Colonic mucosa (tissue), 4 donors: Measurements from ENCODE around the gene MYH7. TPM values are rescaled to one million over a fixed set of nuclear protein-coding genes. Genes with fewer than 3 reads are reported as not detected.

Experiments
- DNase-seq: peaks from one replicate; pipeline ENCODE4 v3.0.0-alpha.2; 2020
- H3K27ac ChIP-seq: fragments of 200-600 bp; one replicate; pipeline ENCODE4 v1.8.0; 2021
- H3K27me3 ChIP-seq: fragments of 200-600 bp; one replicate; pipeline ENCODE4 v1.8.0; 2021
- H3K36me3 ChIP-seq: fragments of 200-600 bp; one replicate; pipeline ENCODE4 v1.8.0; 2021
- H3K4me1 ChIP-seq: fragments of 200-600 bp; one replicate; pipeline ENCODE4 v1.8.0; 2021; ENCODE audit warnings: mild to moderate bottlenecking
- H3K4me3 ChIP-seq: fragments of 200-600 bp; one replicate; pipeline ENCODE4 v1.8.0; 2021
- H3K9ac ChIP-seq, 2 donors: one replicate each; pipeline ENCODE4 v1.7.0; 2013; ENCODE audit warnings: control low read depth in 2 of 2, low read depth in 2 of 2, low read length in 2 of 2
- H3K9me3 ChIP-seq: fragments of 200-600 bp; one replicate; pipeline ENCODE4 v1.8.0; 2021
- CTCF ChIP-seq: fragments of 200-600 bp; IDR thresholded peaks from one replicate; pipeline ENCODE4 v1.8.0; 2022; ENCODE audit warnings: antibody characterized with exemption, mild to moderate bottlenecking
- intact Hi-C: fragments of 100-400 bp; cut with DNase I; formaldehyde crosslinking; loops from one replicate; pipeline ENCODE4 v1.14.1; 2022
- total RNA-seq, 2 donors: library from RNA; stranded (reverse); fragmentation: NEBNext Ultra II Directional in 1 of 2; extraction: Animal tissue kit (Norgen Biotek cat#: 25700) in 1 of 2; gene quantifications; one replicate each; pipeline ENCODE4 v1.2.1, GENCODE V29; 2021
- donor health status: healthy.
- donor health status: DM: no; HTN: no; CAD: no.
- donor health status: DM: no; HTN: no; CAD: no.

The MYH7 gene
- total RNA-seq, 2 donors from 2014 or later: 1.2 TPM; not detected in 1

GRCh38 chr14:23385244-23385641 is 50.2 kb downstream of the MYH7 start:
- H3K9ac ChIP-seq: no peak overlapping the region
- intact Hi-C loops: no loop called here
- H3K4me3 ChIP-seq: no peak overlapping the region
- DNase-seq: no peak
- H3K27ac ChIP-seq: no peak overlapping the region
- TF ChIP-seq CTCF: no peak
- H3K4me1 ChIP-seq: no peaks in the 10 kb centered on the region
- H3K9me3 ChIP-seq: no peaks in the 10 kb centered on the region
- no peaks in the 10 kb centered on the region for H3K36me3 ChIP-seq
- H3K27me3 ChIP-seq: no peaks in the 10 kb centered on the region

- intact Hi-C loops: loop anchor here (5.0 kb wide), 2 partner anchors 57 to 117 kb away; no protein-coding TSS in a partner anchor
- TF ChIP-seq CTCF: no peak
- DNase-seq: no peak
Observed at GRCh38 chr14:23384364-23385080, 50.9 kb downstream of the MYH7 start.

GRCh38 chr14:23382731-23383440 is 52.6 kb downstream of the MYH7 start:
- Histone ChIP-seq H3K27ac (no peak overlapping the region), H3K4me3 (no peak overlapping the region), H3K9ac (no peak overlapping the region), H3K27me3 (no peaks in the 10 kb centered on the region), H3K4me1 (no peaks in the 10 kb centered on the region), H3K36me3 (no peaks in the 10 kb centered on the region), H3K9me3 (no peaks in the 10 kb centered on the region)
- no peak for TF ChIP-seq CTCF
- no peak for DNase-seq
- intact Hi-C loops: loop anchor here (5.0 kb wide), 2 partner anchors 56 to 116 kb away; no protein-coding TSS in a partner anchor

More at GRCh38 chr14:23384364-23385080, 50.9 kb downstream of the MYH7 start:
- no peak overlapping the region for H3K9ac ChIP-seq
- H3K4me3 ChIP-seq: no peak overlapping the region
- H3K27me3 ChIP-seq: no peaks in the 10 kb centered on the region
- no peaks in the 10 kb centered on the region for H3K9me3 ChIP-seq
- no peaks in the 10 kb centered on the region for H3K4me1 ChIP-seq
- H3K36me3 ChIP-seq: no peaks in the 10 kb centered on the region
- no peak overlapping the region for H3K27ac ChIP-seq

GRCh38 chr14:23382276-23382675 is 53.2 kb downstream of the MYH7 start:
- Histone ChIP-seq H3K9ac (no peak overlapping the region), H3K4me3 (no peak overlapping the region), H3K27me3 (no peaks in the 10 kb centered on the region), H3K36me3 (no peaks in the 10 kb centered on the region), H3K4me1 (no peaks in the 10 kb centered on the region), H3K27ac (no peak overlapping the region), H3K9me3 (no peaks in the 10 kb centered on the region)
- intact Hi-C loops: loop anchor here (5.0 kb wide), 2 partner anchors 55 to 115 kb away; no protein-coding TSS in a partner anchor
- TF ChIP-seq CTCF: no peak
- no peak for DNase-seq

GRCh38 chr14:23381871-23382270 is 53.6 kb downstream of the MYH7 start:
- intact Hi-C loops: loop anchor here (5.0 kb wide), 2 partner anchors 55 to 115 kb away; no protein-coding TSS in a partner anchor
- no peak for TF ChIP-seq CTCF

More at GRCh38 chr14:23381871-23382270, 53.6 kb downstream of the MYH7 start:
- Histone ChIP-seq H3K9me3 (no peaks in the 10 kb centered on the region), H3K27me3 (no peaks in the 10 kb centered on the region), H3K4me3 (no peak overlapping the region), H3K9ac (no peak overlapping the region), H3K36me3 (no peaks in the 10 kb centered on the region), H3K27ac (no peak overlapping the region), H3K4me1 (no peaks in the 10 kb centered on the region)
- no peak for DNase-seq
